ENCODE results near the gene TSC22D4. TPM values are rescaled to one million over a fixed set of nuclear protein-coding genes. Genes with fewer than 3 reads are reported as not detected.

Gene TSC22D4
- polyA plus RNA-seq, 1 of the 3 experiments (the other 2 are of a cell fraction): 32.7 TPM

- Histone ChIP-seq H3K9me2 (no peaks in the 10 kb centered on the region), H3K36me3 (replicated peaks in 1 of 2; ENCODE audit: control insufficient read depth in 1 of 2, insufficient read depth in 2 of 2, low read length in 1 of 2) (peaks cover 41 to 43% of the 10 kb centered on the region in 2 experiments), H3K9ac (no peak overlapping the region), H3K27ac (ENCODE audit: low read depth in 2 of 2, low read length in 1 of 2) (peak overlapping the region in 1 of 2 experiments; percentile 99; a peak in 3 of 4 replicates), H3K4me1 (ENCODE audit: control insufficient read depth in 1 of 2, insufficient read depth in 2 of 2, low read depth in 1 of 2, low read length in 1 of 2) (peaks cover 23 to 51% of the 10 kb centered on the region in 2 experiments; a peak in 3 of 4 replicates), H3K4me2 (peak overlapping the region; percentile 97; the same call in 1 of the 2 replicates), H3F3A (replicated peaks; ENCODE audit: insufficient read depth) (peaks cover 25% of the 10 kb centered on the region), H3K9me3 (no peaks in the 10 kb centered on the region), H4K20me1 (ENCODE audit: insufficient read depth) (peaks cover 13% of the 10 kb centered on the region), H3K4me3 (ENCODE audit: low read depth in 2 of 2, low read length in 1 of 2) (peak overlapping the region in 1 of 2 experiments; percentile 0; a peak in 2 of 4 replicates), H3K79me2 (ENCODE audit: insufficient read depth) (peaks cover 63% of the 10 kb centered on the region), H2AFZ (ENCODE audit: low read depth) (no peak overlapping the region), H3K27me3 (ENCODE audit: insufficient read depth) (no peaks in the 10 kb centered on the region)
- no peak for DNase-seq
- 89% methylated on average over 21 of the region's 21 CpGs for whole genome bisulfite sequencing (ENCODE audit: low lambda C conversion rate)
- TF ChIP-seq TCF12 (IDR thresholded peaks at IDR 0.05) (no peak), FOXM1 (IDR thresholded peaks at IDR 0.05; ENCODE audit: low read depth) (no peak), EZH2phosphoT487 (IDR thresholded peaks at IDR 0.05; ENCODE audit: borderline replicate concordance, low read depth) (no peak), ELF1 (IDR thresholded peaks at IDR 0.05) (no peak), JUND (IDR thresholded peaks at IDR 0.05) (no peak), YY1 (IDR thresholded peaks at IDR 0.05; ENCODE audit: low read depth) (no peak), GATA2 (CRISPR knock-in tag; IDR thresholded peaks at IDR 0.05) (no peak), NFIC (IDR thresholded peaks at IDR 0.05; ENCODE audit: borderline replicate concordance) (no peak), RAD21 (IDR thresholded peaks at IDR 0.05; ENCODE audit: low read length) (no peak), FOXJ3 (CRISPR knock-in tag; IDR thresholded peaks at IDR 0.05) (no peak), EP300 (IDR thresholded peaks at IDR 0.05; ENCODE audit: borderline replicate concordance in 1 of 2, low read depth in 1 of 2, low read length in 1 of 2) (no peak), GABPA (IDR thresholded peaks at IDR 0.05; ENCODE audit: low read depth) (no peak), CHD2 (IDR thresholded peaks at IDR 0.05; ENCODE audit: low read length, partially characterized antibody) (no peak), MAX (IDR thresholded peaks at IDR 0.05; ENCODE audit: low read depth) (no peak)
- POLR2A ChIA-PET: no interaction called here
- CTCF ChIA-PET: interaction anchor here (1.0 to 2.3 kb wide), 4 partner anchors 18 to 272 kb away, joined by 3 to 14 read pairs (median 3); no protein-coding TSS in a partner anchor
Measured at GRCh38 chr7:100432621-100433275, 46.3 kb downstream of the TSC22D4 start.

- H3K9me2 ChIP-seq: no peaks in the 10 kb centered on the region
- ChIA-PET POLR2A (interaction anchor here (0.7 kb wide), 1 partner anchor 22 kb away, joined by 3 read pairs; no protein-coding TSS in a partner anchor), CTCF (interaction anchor here (1.0 to 1.4 kb wide), 3 partner anchors 201 to 273 kb away, joined by 3 read pairs; no protein-coding TSS in a partner anchor)
- no peak overlapping the region for H2AFZ ChIP-seq (ENCODE audit: low read depth)
- peaks cover 41 to 43% of the 10 kb centered on the region in 2 experiments for H3K36me3 ChIP-seq (replicated peaks in 1 of 2; ENCODE audit: control insufficient read depth in 1 of 2, insufficient read depth in 2 of 2, low read length in 1 of 2)
- no peaks in the 10 kb centered on the region for H3K27me3 ChIP-seq (ENCODE audit: insufficient read depth)
- peak overlapping the region; percentile 6 to 78; a peak in 2 of 4 replicates for H3K4me3 ChIP-seq (ENCODE audit: low read depth in 2 of 2, low read length in 1 of 2)
- H3K4me1 ChIP-seq (ENCODE audit: control insufficient read depth in 1 of 2, insufficient read depth in 2 of 2, low read depth in 1 of 2, low read length in 1 of 2): peaks cover 23 to 51% of the 10 kb centered on the region in 2 experiments; a peak in 3 of 4 replicates
- peaks cover 18% of the 10 kb centered on the region for H3F3A ChIP-seq (replicated peaks; ENCODE audit: insufficient read depth)
- no peak for DNase-seq
- peaks cover 63% of the 10 kb centered on the region for H3K79me2 ChIP-seq (ENCODE audit: insufficient read depth)
- peak overlapping the region in 1 of 2 experiments; percentile 99; a peak in 3 of 4 replicates for H3K27ac ChIP-seq (ENCODE audit: low read depth in 2 of 2, low read length in 1 of 2)
- H3K4me2 ChIP-seq: peak overlapping the region; percentile 97
- H3K9ac ChIP-seq: peak overlapping the region; percentile 99; the same call in 1 of the 2 replicates
- peaks cover 13% of the 10 kb centered on the region for H4K20me1 ChIP-seq (ENCODE audit: insufficient read depth)
- 96% methylated on average over 4 of the region's 4 CpGs for WGBS (ENCODE audit: low lambda C conversion rate)
- H3K9me3 ChIP-seq: no peaks in the 10 kb centered on the region
- TF ChIP-seq FOXJ3 (CRISPR knock-in tag; IDR thresholded peaks at IDR 0.05) (no peak), POLR2AphosphoS5 (IDR thresholded peaks at IDR 0.05; ENCODE audit: low read depth, low read length) (no peak), CTCF (IDR thresholded peaks at IDR 0.05) (no peak), GATA2 (CRISPR knock-in tag; IDR thresholded peaks at IDR 0.05) (no peak), MEF2A (IDR thresholded peaks at IDR 0.05; ENCODE audit: borderline replicate concordance, low read depth) (no peak), TEAD4 (IDR thresholded peaks at IDR 0.05; ENCODE audit: borderline replicate concordance, insufficient read depth) (no peak), ELF1 (IDR thresholded peaks at IDR 0.05) (no peak)
Measured at GRCh38 chr7:100432053-100432452, 47.0 kb downstream of the TSC22D4 start.
